ENCODE results near the gene TUBGCP5. TPM values are rescaled to one million over a fixed set of nuclear protein-coding genes. Genes with fewer than 3 reads are reported as not detected.
A peak's percentile ranks its signal among the peaks of the same experiment; 100 is the strongest.

The TUBGCP5 gene
- total and polyA plus RNA-seq, 2 of the 4 experiments (the other 2 are of a cell fraction): 13.0 to 19.4 TPM

DNA sequence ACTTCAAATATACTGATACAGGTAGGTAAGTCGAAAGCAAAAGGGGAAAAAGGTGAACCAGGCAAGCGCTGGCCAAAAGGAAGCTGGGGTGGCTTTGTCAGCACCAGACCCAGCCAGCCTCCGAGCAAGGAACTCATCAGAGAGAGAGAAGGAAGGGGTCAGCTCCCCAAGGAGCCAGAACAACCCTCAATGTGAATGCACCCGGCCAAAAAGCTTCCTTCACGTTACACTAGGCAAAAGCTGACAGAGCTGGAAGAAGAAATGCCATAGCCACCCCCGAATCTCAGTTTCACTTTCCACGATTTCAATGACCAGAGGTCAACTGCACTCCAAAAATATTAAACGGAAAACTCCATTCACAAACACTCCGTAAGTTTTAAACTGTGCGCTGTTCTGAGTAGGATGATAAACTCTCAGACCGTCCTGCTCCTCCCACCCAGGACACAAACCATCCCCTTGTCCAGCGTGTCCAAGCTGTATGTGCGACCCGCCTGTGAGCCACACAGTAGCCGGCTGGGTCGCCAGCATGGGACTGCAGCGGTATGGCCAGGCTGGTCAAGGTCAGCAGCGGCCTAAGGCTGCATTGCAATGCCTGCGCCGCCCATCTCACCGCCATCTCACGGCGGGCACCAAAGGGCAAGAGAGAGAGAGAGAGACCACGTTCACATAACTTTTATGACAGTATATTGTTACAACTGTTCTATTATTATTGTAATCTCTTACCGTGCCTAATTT is 88.9 kb downstream of the TUBGCP5 start:
- Histone ChIP-seq H4K91ac (ENCODE audit: insufficient read depth, low read depth, low read length) (no peak overlapping the region), H4K8ac (ENCODE audit: low read depth in 2 of 2, low read length in 2 of 2) (no peak overlapping the region), H3K9me3 (ENCODE audit: control insufficient read depth, insufficient read depth, low read length) (no peaks in the 10 kb centered on the region), H2BK15ac (ENCODE audit: low read depth, low read length) (no peak overlapping the region; the same call in 2 of the 3 replicates), H3K4me2 (ENCODE audit: low read depth, low read length) (peak overlapping the region; percentile 13; the same call in 1 of the 2 replicates), H4K5ac (ENCODE audit: low read depth, low read length) (no peak overlapping the region), H2AK5ac (ENCODE audit: low read depth, low read length) (no peak overlapping the region), H3K56ac (ENCODE audit: extremely low read depth, insufficient read depth, low read length) (no peak overlapping the region), H3K18ac (ENCODE audit: low read depth, low read length) (no peak overlapping the region), H2BK20ac (ENCODE audit: low read depth, low read length) (no peak overlapping the region), H2AFZ (replicated peaks; ENCODE audit: low read length, poor library complexity) (no peak overlapping the region), H3K14ac (replicated peaks; ENCODE audit: low read depth, low read length) (no peak overlapping the region), H3K4me3 (ENCODE audit: insufficient read depth, low read depth, low read length) (no peak overlapping the region), H3K79me1 (ENCODE audit: low read depth in 1 of 2, low read length in 2 of 2) (peaks cover 9 to 74% of the 10 kb centered on the region in 2 experiments), H3K36me3 (ENCODE audit: control insufficient read depth, insufficient read depth, low read length) (no peaks in the 10 kb centered on the region; the same call in 1 of the 2 replicates), H2BK120ac (ENCODE audit: low read depth, low read length) (no peak overlapping the region), H3K9ac (ENCODE audit: low read depth, low read length) (no peak overlapping the region), H3K4me1 (ENCODE audit: control insufficient read depth, insufficient read depth, low read length) (peaks cover 20% of the 10 kb centered on the region), H3K4ac (ENCODE audit: low read depth, low read length) (no peak overlapping the region), H2BK5ac (ENCODE audit: low read depth, low read length, poor library complexity, severe bottlenecking) (no peak overlapping the region), H4K20me1 (ENCODE audit: insufficient read depth, low read length) (peaks cover 78% of the 10 kb centered on the region), H3K23ac (ENCODE audit: low read depth, low read length) (no peak overlapping the region), H3K27ac (ENCODE audit: insufficient read depth, low read length) (no peak overlapping the region), H3K27me3 (ENCODE audit: control insufficient read depth, insufficient read depth, low read length) (no peaks in the 10 kb centered on the region), H3K9me1 (ENCODE audit: insufficient read depth, low read length) (peaks cover 15% of the 10 kb centered on the region; the same call in 1 of the 2 replicates), H2AK9ac (replicated peaks; ENCODE audit: low read depth, low read length, poor library complexity) (no peak overlapping the region)
- DNase-seq (no peak), ATAC-seq (ENCODE audit: low read depth) (no peak)
- 84% methylated on average over 10 of the region's 25 CpGs; no CpG with 5 or more reads in 1 of the 2 experiments for WGBS, 2 experiments (ENCODE audit: extremely low coverage in 2 of 2, insufficient read length in 1 of 2)
- dilution Hi-C loops (cut with HindIII; ENCODE audit: low sequenced_read_pairs, unreplicated experiment) (no loop called here), in situ Hi-C loops (cut with MboI; ENCODE audit: low sequenced_read_pairs) (no loop called here), intact Hi-C loops (cut with micrococcal nuclease) (no loop called here)
- ChIA-PET CTCF (no interaction called here), POLR2A (ENCODE audit: unreplicated experiment) (no interaction called here)
- TF ChIP-seq SMC3 (IDR thresholded peaks at IDR 0.05; ENCODE audit: low read depth, low read length): no peak
- TF ChIP-seq CHD1 (IDR thresholded peaks at IDR 0.05; ENCODE audit: low read depth, low read length): no peak
- TF ChIP-seq FOS (IDR thresholded peaks at IDR 0.05; ENCODE audit: low read depth, low read length): no peak
- TF ChIP-seq, protein P1, sequence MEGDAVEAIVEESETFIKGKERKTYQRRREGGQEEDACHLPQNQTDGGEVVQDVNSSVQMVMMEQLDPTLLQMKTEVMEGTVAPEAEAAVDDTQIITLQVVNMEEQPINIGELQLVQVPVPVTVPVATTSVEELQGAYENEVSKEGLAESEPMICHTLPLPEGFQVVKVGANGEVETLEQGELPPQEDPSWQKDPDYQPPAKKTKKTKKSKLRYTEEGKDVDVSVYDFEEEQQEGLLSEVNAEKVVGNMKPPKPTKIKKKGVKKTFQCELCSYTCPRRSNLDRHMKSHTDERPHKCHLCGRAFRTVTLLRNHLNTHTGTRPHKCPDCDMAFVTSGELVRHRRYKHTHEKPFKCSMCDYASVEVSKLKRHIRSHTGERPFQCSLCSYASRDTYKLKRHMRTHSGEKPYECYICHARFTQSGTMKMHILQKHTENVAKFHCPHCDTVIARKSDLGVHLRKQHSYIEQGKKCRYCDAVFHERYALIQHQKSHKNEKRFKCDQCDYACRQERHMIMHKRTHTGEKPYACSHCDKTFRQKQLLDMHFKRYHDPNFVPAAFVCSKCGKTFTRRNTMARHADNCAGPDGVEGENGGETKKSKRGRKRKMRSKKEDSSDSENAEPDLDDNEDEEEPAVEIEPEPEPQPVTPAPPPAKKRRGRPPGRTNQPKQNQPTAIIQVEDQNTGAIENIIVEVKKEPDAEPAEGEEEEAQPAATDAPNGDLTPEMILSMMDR (conservative IDR thresholded peaks at IDR 0.05; ENCODE audit: low read depth, low read length): no peak
- TF ChIP-seq, protein P2, sequence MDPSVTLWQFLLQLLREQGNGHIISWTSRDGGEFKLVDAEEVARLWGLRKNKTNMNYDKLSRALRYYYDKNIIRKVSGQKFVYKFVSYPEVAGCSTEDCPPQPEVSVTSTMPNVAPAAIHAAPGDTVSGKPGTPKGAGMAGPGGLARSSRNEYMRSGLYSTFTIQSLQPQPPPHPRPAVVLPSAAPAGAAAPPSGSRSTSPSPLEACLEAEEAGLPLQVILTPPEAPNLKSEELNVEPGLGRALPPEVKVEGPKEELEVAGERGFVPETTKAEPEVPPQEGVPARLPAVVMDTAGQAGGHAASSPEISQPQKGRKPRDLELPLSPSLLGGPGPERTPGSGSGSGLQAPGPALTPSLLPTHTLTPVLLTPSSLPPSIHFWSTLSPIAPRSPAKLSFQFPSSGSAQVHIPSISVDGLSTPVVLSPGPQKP (IDR thresholded peaks at IDR 0.05; ENCODE audit: borderline replicate concordance, low read depth, low read length): no peak
- BruUV-seq (replicated peaks): no TSS peak

Data from IMR-90 (cell line).